Astrocyte (in vitro differentiated cells and primary cell): ENCODE data around the gene NUDT5. TPM values are rescaled to one million over a fixed set of nuclear protein-coding genes. Genes with fewer than 3 reads are reported as not detected.

Experiments used
- DNase-seq: peaks from one replicate; pipeline ENCODE4 v3.0.0-alpha.2; 2010; ENCODE audit warnings: low read depth
- FAIRE-seq: peaks from 2 replicates; lab custom pipeline; 2011; peaks lifted over from hg19 to GRCh38; lab: Jason Lieb, UNC
- H2AFZ ChIP-seq: 2 replicates; pipeline ENCODE4 v1.6.0; 2012; ENCODE audit warnings: low read depth, low read length, inconsistent platforms
- H3K27ac ChIP-seq: 2 replicates; pipeline ENCODE4 v1.5.1; 2011; ENCODE audit warnings: low read depth, low read length, inconsistent platforms
- H3K27me3 ChIP-seq: 2 replicates; pipeline ENCODE4 v1.6.0; 2011; ENCODE audit warnings: low read length, inconsistent platforms; ENCODE audit not compliant: insufficient read depth
- H3K36me3 ChIP-seq: 2 replicates; pipeline ENCODE4 v1.5.1; 2011; ENCODE audit warnings: low read length, inconsistent platforms; ENCODE audit not compliant: insufficient read depth
- H3K4me1 ChIP-seq: 2 replicates; pipeline ENCODE4 v1.5.1; 2011; ENCODE audit warnings: low read length, inconsistent platforms; ENCODE audit not compliant: insufficient read depth
- H3K4me2 ChIP-seq: 2 replicates; pipeline ENCODE4 v1.6.0; 2012; ENCODE audit warnings: low read length, inconsistent platforms
- H3K4me3 ChIP-seq: 2 replicates; pipeline ENCODE4 v1.5.1; 2011; ENCODE audit warnings: low read depth, mild to moderate bottlenecking, low read length, inconsistent platforms; ENCODE audit not compliant: insufficient read depth
- H3K79me2 ChIP-seq: 2 replicates; pipeline ENCODE4 v1.6.0; 2012; ENCODE audit warnings: mild to moderate bottlenecking, low read length, inconsistent platforms; ENCODE audit not compliant: insufficient read depth
- H3K9ac ChIP-seq: 2 replicates; pipeline ENCODE4 v1.6.0; 2012; ENCODE audit warnings: mild to moderate bottlenecking, low read length, inconsistent platforms
- H3K9me3 ChIP-seq: 2 replicates; pipeline ENCODE4 v1.5.1; 2012; ENCODE audit warnings: low read depth, mild to moderate bottlenecking, low read length, inconsistent platforms; ENCODE audit not compliant: insufficient read depth
- H4K20me1 ChIP-seq: 2 replicates; pipeline ENCODE4 v1.6.0; 2012; ENCODE audit warnings: low read length, inconsistent platforms; ENCODE audit not compliant: insufficient read depth
- H3K27ac Mint-ChIP-seq: one replicate; pipeline ENCODE4 v1.8.0; 2021; ENCODE audit warnings: mild to moderate bottlenecking, mixed read lengths; ENCODE audit not compliant: unreplicated experiment
- H3K27me3 Mint-ChIP-seq: one replicate; pipeline ENCODE4 v1.8.0; 2021; ENCODE audit warnings: low read depth, mixed read lengths; ENCODE audit not compliant: unreplicated experiment
- H3K36me3 Mint-ChIP-seq: one replicate; pipeline ENCODE4 v1.8.0; 2021; ENCODE audit warnings: low read depth, mixed read lengths; ENCODE audit not compliant: unreplicated experiment
- H3K4me1 Mint-ChIP-seq: one replicate; pipeline ENCODE4 v1.8.0; 2021; ENCODE audit warnings: low read depth, mixed read lengths; ENCODE audit not compliant: unreplicated experiment
- H3K4me3 Mint-ChIP-seq: one replicate; pipeline ENCODE4 v1.8.0; 2021; ENCODE audit warnings: mild to moderate bottlenecking, moderate library complexity, mixed read lengths; ENCODE audit not compliant: unreplicated experiment
- H3K9me3 Mint-ChIP-seq: one replicate; pipeline ENCODE4 v1.8.0; 2021; ENCODE audit warnings: mild to moderate bottlenecking, mixed read lengths; ENCODE audit not compliant: unreplicated experiment
- EZH2 ChIP-seq: IDR thresholded peaks from 2 replicates; pipeline ENCODE4 v1.6.1; 2012; ENCODE audit warnings: mild to moderate bottlenecking, low read length, inconsistent platforms; ENCODE audit not compliant: insufficient read depth
- total RNA-seq: library from RNA; stranded (reverse); gene quantifications from 2 replicates; pipeline ENCODE4 v1.2.1, GENCODE V29; 2021
- TF ChIP-seq, protein P1 (sequence below): IDR thresholded peaks from 2 replicates; pipeline ENCODE4 v1.5.1; 2011; ENCODE audit warnings: low read depth, mild to moderate bottlenecking, inconsistent platforms, low read length, moderate library complexity; ENCODE audit not compliant: insufficient read depth

NUDT5 gene
- total RNA-seq, 1 donor from 2014 or later, result 85.2 TPM

DNA sequence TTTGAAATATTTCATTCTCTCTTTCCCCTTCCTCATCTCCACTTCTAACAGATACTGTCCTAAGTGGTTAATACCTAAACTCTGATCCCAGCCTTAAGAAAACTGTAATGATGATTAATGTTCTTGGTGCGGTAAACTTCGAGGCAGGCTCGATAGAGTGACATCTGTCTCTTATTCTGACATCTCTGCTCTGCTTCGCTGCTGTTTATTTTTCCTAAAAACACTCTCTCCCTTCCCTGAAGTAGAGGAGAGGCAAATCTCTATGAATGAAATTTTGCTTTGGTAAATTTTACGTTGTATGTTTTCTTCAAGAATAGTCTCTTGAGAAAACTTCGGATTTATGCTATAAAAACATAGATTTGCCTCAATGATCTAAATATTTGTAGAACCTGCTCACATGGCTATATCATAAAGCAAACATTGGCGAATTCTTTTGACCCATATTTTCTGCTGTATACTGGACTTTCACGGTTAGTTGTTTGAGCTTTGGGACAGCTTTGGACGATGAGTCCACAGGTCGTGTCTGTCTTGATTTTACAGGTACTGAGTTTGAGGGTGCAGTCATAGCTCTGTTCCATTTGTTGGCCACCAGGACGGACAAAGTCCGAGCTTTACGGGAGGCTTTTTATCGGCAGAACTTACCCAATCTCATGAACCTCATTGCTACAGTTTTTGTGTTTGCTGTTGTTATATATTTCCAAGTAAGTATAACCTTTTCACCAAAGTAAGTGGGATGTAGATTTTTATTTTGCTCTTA lies 39.1 kb downstream of the NUDT5 start:
- no peaks in the 10 kb centered on the region for H3K4me1 ChIP-seq
- FAIRE-seq, result no peak
- H2AFZ ChIP-seq, result no peak overlapping the region
- Mint-ChIP-seq H3K27ac (no peak overlapping the region), H3K9me3 (no peaks in the 10 kb centered on the region), H3K36me3 (peaks cover 19% of the 10 kb centered on the region), H3K4me3 (no peak overlapping the region), H3K27me3 (no peaks in the 10 kb centered on the region), H3K4me1 (no peaks in the 10 kb centered on the region)
- H3K4me3 ChIP-seq, result no peak overlapping the region
- H3K36me3 ChIP-seq, result peaks cover 9% of the 10 kb centered on the region
- no peak for DNase-seq
- H3K79me2 ChIP-seq, result no peaks in the 10 kb centered on the region
- peaks cover 3% of the 10 kb centered on the region for H4K20me1 ChIP-seq
- no peak overlapping the region for H3K27ac ChIP-seq
- H3K27me3 ChIP-seq, result no peaks in the 10 kb centered on the region
- H3K9me3 ChIP-seq, result no peaks in the 10 kb centered on the region
- H3K9ac ChIP-seq, result no peak overlapping the region
- H3K4me2 ChIP-seq, result no peak overlapping the region
- TF ChIP-seq, protein P1, sequence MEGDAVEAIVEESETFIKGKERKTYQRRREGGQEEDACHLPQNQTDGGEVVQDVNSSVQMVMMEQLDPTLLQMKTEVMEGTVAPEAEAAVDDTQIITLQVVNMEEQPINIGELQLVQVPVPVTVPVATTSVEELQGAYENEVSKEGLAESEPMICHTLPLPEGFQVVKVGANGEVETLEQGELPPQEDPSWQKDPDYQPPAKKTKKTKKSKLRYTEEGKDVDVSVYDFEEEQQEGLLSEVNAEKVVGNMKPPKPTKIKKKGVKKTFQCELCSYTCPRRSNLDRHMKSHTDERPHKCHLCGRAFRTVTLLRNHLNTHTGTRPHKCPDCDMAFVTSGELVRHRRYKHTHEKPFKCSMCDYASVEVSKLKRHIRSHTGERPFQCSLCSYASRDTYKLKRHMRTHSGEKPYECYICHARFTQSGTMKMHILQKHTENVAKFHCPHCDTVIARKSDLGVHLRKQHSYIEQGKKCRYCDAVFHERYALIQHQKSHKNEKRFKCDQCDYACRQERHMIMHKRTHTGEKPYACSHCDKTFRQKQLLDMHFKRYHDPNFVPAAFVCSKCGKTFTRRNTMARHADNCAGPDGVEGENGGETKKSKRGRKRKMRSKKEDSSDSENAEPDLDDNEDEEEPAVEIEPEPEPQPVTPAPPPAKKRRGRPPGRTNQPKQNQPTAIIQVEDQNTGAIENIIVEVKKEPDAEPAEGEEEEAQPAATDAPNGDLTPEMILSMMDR, result no peak
- no peak for TF ChIP-seq EZH2

DNA sequence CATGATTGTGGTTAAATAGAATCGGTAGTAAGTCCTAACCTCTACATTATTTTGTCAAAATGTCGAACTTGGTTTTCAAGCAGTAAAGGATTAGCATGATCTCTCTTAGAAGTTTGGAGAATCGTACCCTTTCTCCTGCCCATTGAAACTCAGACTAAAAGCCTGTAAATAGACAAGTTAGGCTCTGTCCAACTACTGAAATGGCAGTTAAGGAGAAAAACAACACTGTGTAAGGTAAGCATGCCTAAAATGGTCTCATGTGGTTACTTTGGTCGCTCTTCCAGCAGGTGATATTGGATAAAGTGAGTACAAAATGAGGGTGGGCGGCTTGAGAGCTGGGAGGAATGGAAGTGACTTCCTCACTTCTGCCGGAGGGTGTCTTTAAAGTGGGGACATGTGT lies 41.2 kb downstream of the NUDT5 start:
- Histone ChIP-seq H2AFZ (no peak overlapping the region), H4K20me1 (peaks cover 3% of the 10 kb centered on the region), H3K4me2 (no peak overlapping the region), H3K4me1 (no peaks in the 10 kb centered on the region), H3K36me3 (peaks cover 12% of the 10 kb centered on the region), H3K4me3 (no peak overlapping the region), H3K9me3 (no peaks in the 10 kb centered on the region), H3K27me3 (no peaks in the 10 kb centered on the region), H3K27ac (no peak overlapping the region), H3K9ac (no peak overlapping the region), H3K79me2 (no peaks in the 10 kb centered on the region)
- Mint-ChIP-seq H3K27me3 (no peaks in the 10 kb centered on the region), H3K4me1 (no peaks in the 10 kb centered on the region), H3K9me3 (no peaks in the 10 kb centered on the region), H3K36me3 (peaks cover 20% of the 10 kb centered on the region), H3K4me3 (no peak overlapping the region), H3K27ac (no peak overlapping the region)
- TF ChIP-seq, protein P1, result no peak
- TF ChIP-seq EZH2, result no peak
- FAIRE-seq (no peak), DNase-seq (no peak)

DNA sequence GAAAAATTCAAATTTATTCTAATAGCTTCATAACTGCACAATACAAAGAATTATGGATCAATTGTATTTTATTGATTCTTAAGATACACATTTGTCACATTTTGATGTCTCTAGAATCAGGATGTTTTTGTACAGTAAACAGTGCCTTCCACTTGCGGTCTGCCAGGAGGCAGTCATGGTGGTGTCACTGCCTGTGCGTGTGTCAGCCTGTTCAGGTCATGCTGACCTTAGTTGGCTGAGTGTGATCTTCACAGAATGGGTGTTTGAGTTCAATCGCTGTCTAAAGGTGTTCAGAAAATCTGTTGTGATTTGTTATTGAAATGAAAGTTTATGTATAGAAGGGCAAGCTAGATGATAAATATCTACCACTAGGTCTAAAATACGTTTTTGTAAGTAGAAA lies 45.5 kb downstream of the NUDT5 start:
- Histone ChIP-seq H3K27ac (no peak overlapping the region), H3K9ac (no peak overlapping the region), H3K9me3 (no peaks in the 10 kb centered on the region), H4K20me1 (peaks cover 3% of the 10 kb centered on the region), H3K79me2 (no peaks in the 10 kb centered on the region), H3K4me2 (no peak overlapping the region), H2AFZ (no peak overlapping the region), H3K4me1 (no peaks in the 10 kb centered on the region), H3K36me3 (peaks cover 4% of the 10 kb centered on the region), H3K4me3 (no peak overlapping the region), H3K27me3 (no peaks in the 10 kb centered on the region)
- H3K27ac Mint-ChIP-seq, result no peak overlapping the region
- FAIRE-seq (no peak), DNase-seq (no peak)
- H3K27me3 Mint-ChIP-seq, result no peaks in the 10 kb centered on the region
- H3K9me3 Mint-ChIP-seq, result no peaks in the 10 kb centered on the region
- H3K36me3 Mint-ChIP-seq, result peaks cover 13% of the 10 kb centered on the region
- TF ChIP-seq, protein P1, result no peak
- TF ChIP-seq EZH2, result no peak
- no peaks in the 10 kb centered on the region for H3K4me1 Mint-ChIP-seq
- no peak overlapping the region for H3K4me3 Mint-ChIP-seq
